Psoas muscle (tissue), 8 donors: Measurements from ENCODE around the gene TAOK2. TPM values are rescaled to one million over a fixed set of nuclear protein-coding genes. Genes with fewer than 3 reads are reported as not detected.
A peak's percentile ranks its signal among the peaks of the same experiment; 100 is the strongest.
"Not testable (repeated sequence)": the region's sequence is repeated elsewhere in the genome, so short reads cannot be mapped to it uniquely, and the experiment has no call there.

Experiments used
- ATAC-seq, 4 donors: fragments of 200-7000 bp; cut with Tn5 transposase; one replicate each; pipeline ENCODE4 v1.9.1; 2020; ENCODE audit warnings: moderate library complexity in 3 of 4, mild to moderate bottlenecking in 2 of 4
- DNase-seq, 2 donors: peaks; one replicate each; pipeline ENCODE4 v3.0.0-alpha.2; 2020
- H3K27ac ChIP-seq: fragments of 200-600 bp; one replicate; pipeline ENCODE4 v1.8.0; 2022
- H3K27me3 ChIP-seq, 3 donors: fragments of 200-600 bp in 1 of 3; one replicate each; pipeline versions ENCODE4 v1.6.1 to v1.8.0; 2013 to 2022; ENCODE audit warnings: low read length in 2 of 3, mild to moderate bottlenecking in 2 of 3, moderate library complexity in 1 of 3; ENCODE audit not compliant: insufficient read depth in 3 of 3
- H3K36me3 ChIP-seq, 2 donors: fragments of 200-600 bp in 1 of 2; one replicate each; pipeline versions ENCODE4 v1.6.1 to v1.8.0; 2013 to 2022; ENCODE audit warnings: low read depth in 1 of 2, mild to moderate bottlenecking in 1 of 2, moderate library complexity in 1 of 2; ENCODE audit not compliant: insufficient read depth in 1 of 2
- H3K4me1 ChIP-seq: fragments of 200-600 bp; one replicate; pipeline ENCODE4 v1.8.0; 2022
- H3K4me3 ChIP-seq: fragments of 200-600 bp; one replicate; pipeline ENCODE4 v1.8.0; 2022; ENCODE audit warnings: mild to moderate bottlenecking
- H3K9me3 ChIP-seq: fragments of 200-600 bp; one replicate; pipeline ENCODE4 v1.8.0; 2022
- CTCF ChIP-seq: fragments of 200-600 bp; IDR thresholded peaks from one replicate; pipeline ENCODE4 v1.8.0; 2022; ENCODE audit warnings: antibody characterized with exemption
- WGBS, 3 donors: extraction: QIAGEN DNeasy Blood & Tissue Kit; methylation state at CpG; one replicate each; pipeline versions ENCODE4 v1.1.6 to v1.1.7; 2013; 5-methylcytosine and 5-hydroxymethylcytosine counted together
- intact Hi-C, 2 donors: fragments of 100-400 bp; cut with DNase I; formaldehyde crosslinking; loops; one replicate each; pipeline versions ENCODE4 v1.11.0 to v1.14.2; 2022
- polyA plus RNA-seq, 3 donors: library from polyadenylated mRNA; stranded (reverse); fragments of 200-250 nt; gene quantifications; one replicate each; pipeline ENCODE4 v1.2.3, GENCODE V29; 2013
- total RNA-seq, 4 donors: library from RNA; stranded (reverse); fragmentation: NEBNext Ultra II Directional in 2 of 4; extraction: Animal tissue kit (Norgen Biotek cat#: 25700) in 2 of 4; gene quantifications; one replicate each; pipeline versions ENCODE4 v1.2.1 to v1.2.4, GENCODE V29; 2021 to 2023
- donor health status: healthy with polysubstance abuse.
- donor health status: DM: no; HTN: no; CAD: no; lungs with moderate emphysema.
- donor health status: Bipolar disorder and iron deficiency.
- donor health status: healthy.
- donor health status: DM: yes; HTN: yes; CAD: no.
- donor health status: DM: no; HTN: no; CAD: no.
- donor health status: DM: no; HTN: no; CAD: no.
- donor health status: DM: yes; HTN: yes; CAD: no.

Gene TAOK2
- total and polyA plus RNA-seq, 7 donors: 15.7 to 30.2 (median 21.8) TPM

GRCh38 chr16:29958756-29959155 is 14.9 kb upstream of the TAOK2 start:
- intact Hi-C loops: loop anchor here in 1 of 2 donors (5.0 kb wide), 1 partner anchor 44 kb away; no protein-coding TSS in a partner anchor
- no peak for ATAC-seq
- 87 to 92% (median 91%) methylated on average over 5 of the region's 5 CpGs for WGBS, 3 donors

GRCh38 chr16:29959293-29959692 is 14.4 kb upstream of the TAOK2 start:
- TF ChIP-seq CTCF: no peak
- 79 to 88% (median 84%) methylated on average over 9 of the region's 9 CpGs for WGBS, 3 donors
- Histone ChIP-seq H3K27me3 (no peaks in the 10 kb centered on the region), H3K27ac (no peak overlapping the region), H3K36me3 (no peaks in the 10 kb centered on the region), H3K4me3 (no peak overlapping the region), H3K4me1 (no peaks in the 10 kb centered on the region), H3K9me3 (no peaks in the 10 kb centered on the region)
- intact Hi-C loops: loop anchor here in 1 of 2 donors (5.0 kb wide), 1 partner anchor 43 kb away; no protein-coding TSS in a partner anchor
- DNase-seq: no peak
- no peak for ATAC-seq

More at GRCh38 chr16:29958756-29959155, 14.9 kb upstream of the TAOK2 start:
- no peak for TF ChIP-seq CTCF
- Histone ChIP-seq H3K4me3 (no peak overlapping the region), H3K27ac (no peak overlapping the region), H3K36me3 (no peaks in the 10 kb centered on the region), H3K27me3 (no peaks in the 10 kb centered on the region), H3K4me1 (no peaks in the 10 kb centered on the region), H3K9me3 (no peaks in the 10 kb centered on the region)
- DNase-seq: no peak

GRCh38 chr16:29959821-29960220 is 13.8 kb upstream of the TAOK2 start:
- 85 to 88% (median 87%) methylated on average over 4 of the region's 4 CpGs for WGBS, 3 donors
- H3K36me3 ChIP-seq, H3K27me3 ChIP-seq, H3K4me1 ChIP-seq, H3K4me3 ChIP-seq, DNase-seq, H3K9me3 ChIP-seq, H3K27ac ChIP-seq, ATAC-seq: not testable (repeated sequence)
- intact Hi-C loops: loop anchor here in 1 of 2 donors (5.0 kb wide), 2 partner anchors 33 to 42 kb away; partner anchors contain the start of gene KCTD13

- DNase-seq (no peak), ATAC-seq (peak in 1 of 4 donors; percentile 5)
- H3K27me3 ChIP-seq: no peaks in the 10 kb centered on the region
- H3K36me3 ChIP-seq: peaks cover 0 to 9% of the 10 kb centered on the region in 2 donors
- no peaks in the 10 kb centered on the region for H3K9me3 ChIP-seq
- H3K27ac ChIP-seq: peak overlapping the region; percentile 83
- 45 to 47% (median 47%) methylated on average over 10 of the region's 10 CpGs for WGBS, 3 donors
- H3K4me1 ChIP-seq: no peaks in the 10 kb centered on the region
- H3K4me3 ChIP-seq: peak overlapping the region; percentile 75
- TF ChIP-seq CTCF: no peak
- intact Hi-C loops: loop anchor here in 1 of 2 donors (5.0 kb wide), 1 partner anchor 34 kb away; the partner anchor contains the start of gene KCTD13
Measured at GRCh38 chr16:29961127-29961478, 12.6 kb upstream of the TAOK2 start.

- peak within 1 kb of the TSS; percentile 75 for H3K4me3 ChIP-seq
Measured at GRCh38 chr16:29961479-29962343, 12.0 kb upstream of the TAOK2 start, which contains the start of gene TMEM219. Gene TMEM219 (plus strand): TSS chr16:29962079. CDS start chr16:29963144, 1,065 bp downstream.

More at GRCh38 chr16:29961479-29962343, 12.0 kb upstream of the TAOK2 start, which contains the start of gene TMEM219:
- Histone ChIP-seq H3K27ac (peak within 1 kb of the TSS; percentile 83), H3K27me3 (no peaks in the 10 kb centered on the region), H3K4me1 (no peaks in the 10 kb centered on the region), H3K9me3 (no peaks in the 10 kb centered on the region), H3K36me3 (peaks cover 0 to 9% of the 10 kb centered on the region in 2 donors)
- peak; percentile 98 to 99 (median 99) for ATAC-seq
- intact Hi-C loops: loop anchor here in 1 of 2 donors (5.0 kb wide), 1 partner anchor 34 kb away; the partner anchor contains the start of gene KCTD13
- TF ChIP-seq CTCF: peak; percentile 45
- DNase-seq: peak; percentile 91 to 95
- WGBS, 3 donors: 0 to 2% (median 1%) methylated on average over 58 to 75 of the region's 75 CpGs
